HEK293T (cell line): ENCODE results near the gene GNA12.

Experiments
- CTCF ChIA-PET: fragments of 350-600 bp; formaldehyde crosslinking; extraction: SDS; loops from one replicate; lab custom pipeline; 2021; ENCODE audit warnings: antibody characterized with exemption, inconsistent platforms; lab: Yijun Ruan, JAX
- POLR2A ChIA-PET: fragments of 350-600 bp; formaldehyde crosslinking; extraction: SDS; loops from one replicate; lab custom pipeline; 2020; ENCODE audit warnings: antibody characterized with exemption, inconsistent platforms; lab: Yijun Ruan, JAX
- DNase-seq: peaks from one replicate; pipeline ENCODE4 v3.0.0; 2012; ENCODE audit warnings: mixed read lengths; ENCODE audit errors: extremely low spot score
- ARNT ChIP-seq: fragments of 450-650 bp; IDR thresholded peaks from 2 replicates; pipeline ENCODE4 v1.6.1; 2017; ENCODE audit warnings: mild to moderate bottlenecking
- BHLHE40 ChIP-seq: fragments of 450-650 bp; IDR thresholded peaks from 2 replicates; pipeline ENCODE4 v1.6.1; 2016; ENCODE audit warnings: mild to moderate bottlenecking, moderate library complexity, borderline replicate concordance
- CTBP1 ChIP-seq: fragments of 450-650 bp; IDR thresholded peaks from 2 replicates; pipeline ENCODE4 v1.6.1; 2016; ENCODE audit warnings: borderline replicate concordance
- ELF4 ChIP-seq: fragments of 450-650 bp; IDR thresholded peaks from 2 replicates; pipeline ENCODE4 v1.6.1; 2017; ENCODE audit warnings: antibody characterized with exemption
- FOXA1 ChIP-seq: fragments of 450-650 bp; IDR thresholded peaks from 2 replicates; pipeline ENCODE4 v1.6.1; 2016; ENCODE audit warnings: mild to moderate bottlenecking
- FOXK2 ChIP-seq: fragments of 450-650 bp; IDR thresholded peaks from 2 replicates; pipeline ENCODE4 v1.6.1; 2016; ENCODE audit warnings: mild to moderate bottlenecking
- FOXM1 ChIP-seq: fragments of 450-650 bp; IDR thresholded peaks from 2 replicates; pipeline ENCODE4 v1.6.1; 2017; ENCODE audit warnings: mild to moderate bottlenecking, borderline replicate concordance
- HDGF ChIP-seq: fragments of 450-650 bp; IDR thresholded peaks from 2 replicates; pipeline ENCODE4 v1.6.1; 2017; ENCODE audit warnings: antibody characterized with exemption, borderline replicate concordance
- L3MBTL2 ChIP-seq: fragments of 450-650 bp; conservative IDR thresholded peaks from 2 replicates; pipeline ENCODE4 v1.6.1; 2016; ENCODE audit warnings: mild to moderate bottlenecking
- LEF1 ChIP-seq: fragments of 450-650 bp; IDR thresholded peaks from 2 replicates; pipeline ENCODE4 v1.6.1; 2017; ENCODE audit warnings: mild to moderate bottlenecking, borderline replicate concordance
- NFRKB ChIP-seq: fragments of 450-650 bp; IDR thresholded peaks from 2 replicates; pipeline ENCODE4 v1.6.1; 2016; ENCODE audit warnings: mild to moderate bottlenecking, moderate library complexity
- SP1 ChIP-seq: fragments of 450-650 bp; IDR thresholded peaks from 2 replicates; pipeline ENCODE4 v1.6.1; 2017
- SUZ12 ChIP-seq: fragments of 450-650 bp; IDR thresholded peaks from 2 replicates; pipeline ENCODE4 v1.6.1; 2016; ENCODE audit warnings: mild to moderate bottlenecking
- TARDBP ChIP-seq: fragments of 450-650 bp; IDR thresholded peaks from 2 replicates; pipeline ENCODE4 v1.6.1; 2016
- ZNF384 ChIP-seq: fragments of 450-650 bp; IDR thresholded peaks from 2 replicates; pipeline ENCODE4 v1.6.1; 2016
- TF ChIP-seq, protein P1 (sequence below): fragments of 450-650 bp; IDR thresholded peaks from 2 replicates; pipeline ENCODE4 v1.6.1; 2016

Gene GNA12

DNA sequence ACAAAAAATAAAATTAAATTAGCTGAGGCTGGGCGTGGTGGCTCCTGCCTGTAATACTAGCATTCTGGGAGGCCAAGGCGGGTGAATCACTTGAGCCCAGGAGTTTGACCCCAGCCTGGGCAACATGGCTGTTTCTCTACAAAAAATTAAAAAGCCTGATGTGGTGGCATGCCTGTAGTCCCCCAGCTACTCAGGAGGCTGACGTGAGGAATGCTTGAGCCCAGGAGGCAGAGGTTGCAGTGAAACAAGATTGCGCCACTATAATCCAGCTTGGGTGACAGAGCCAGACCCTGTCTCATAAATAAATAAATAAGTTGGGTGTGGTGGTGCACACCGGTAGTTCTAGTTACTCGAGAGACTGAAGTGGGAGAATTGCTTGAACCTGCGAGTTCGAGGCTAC, 65.1 kb downstream of the GNA12 start:
- ChIA-PET POLR2A (no interaction called here), CTCF (interaction anchor here (0.9 kb wide), 1 partner anchor 62 kb away, joined by 3 read pairs; no protein-coding TSS in a partner anchor)
- no peak for DNase-seq
- no peak for TF ChIP-seq ARNT
- no peak for TF ChIP-seq SUZ12
- no peak for TF ChIP-seq FOXK2
- no peak for TF ChIP-seq SP1
- TF ChIP-seq, protein P1, sequence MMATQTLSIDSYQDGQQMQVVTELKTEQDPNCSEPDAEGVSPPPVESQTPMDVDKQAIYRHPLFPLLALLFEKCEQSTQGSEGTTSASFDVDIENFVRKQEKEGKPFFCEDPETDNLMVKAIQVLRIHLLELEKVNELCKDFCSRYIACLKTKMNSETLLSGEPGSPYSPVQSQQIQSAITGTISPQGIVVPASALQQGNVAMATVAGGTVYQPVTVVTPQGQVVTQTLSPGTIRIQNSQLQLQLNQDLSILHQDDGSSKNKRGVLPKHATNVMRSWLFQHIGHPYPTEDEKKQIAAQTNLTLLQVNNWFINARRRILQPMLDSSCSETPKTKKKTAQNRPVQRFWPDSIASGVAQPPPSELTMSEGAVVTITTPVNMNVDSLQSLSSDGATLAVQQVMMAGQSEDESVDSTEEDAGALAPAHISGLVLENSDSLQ: no peak

- ChIA-PET POLR2A (no interaction called here), CTCF (interaction anchor here (0.9 kb wide), 1 partner anchor 63 kb away, joined by 3 read pairs; no protein-coding TSS in a partner anchor)
- no peak for DNase-seq
- no peak for TF ChIP-seq FOXK2
- TF ChIP-seq HDGF: no peak
- TF ChIP-seq BHLHE40: no peak
- TF ChIP-seq ZNF384: no peak
- no peak for TF ChIP-seq NFRKB
Observed at GRCh38 chr7:2777898-2778535, 66.1 kb downstream of the GNA12 start.

DNA sequence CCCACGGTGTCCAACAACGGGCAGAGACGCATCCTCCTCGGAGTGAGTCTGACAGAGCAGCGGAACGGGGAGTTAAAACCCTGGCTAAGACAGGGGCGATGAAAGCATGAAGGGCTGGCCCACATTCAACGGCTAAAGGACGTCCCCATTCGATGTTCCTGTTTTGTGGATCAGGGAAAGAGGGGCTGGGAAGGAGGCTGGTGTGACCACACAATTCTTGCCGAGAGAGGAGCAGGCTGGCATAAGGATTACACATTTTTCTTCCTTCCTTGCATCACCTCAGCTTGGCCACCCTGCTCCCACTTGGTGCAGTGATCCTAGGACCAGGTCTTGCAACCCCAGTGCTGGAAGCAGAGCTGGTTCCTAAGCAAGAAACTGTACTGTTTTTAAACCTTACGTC, 67.7 kb downstream of the GNA12 start:
- ChIA-PET POLR2A (interaction anchor here (1.0 kb wide), 1 partner anchor 18 kb away, joined by 3 read pairs; no protein-coding TSS in a partner anchor), CTCF (no interaction called here)
- DNase-seq: no peak
- TF ChIP-seq NFRKB: no peak
- no peak for TF ChIP-seq BHLHE40
- no peak for TF ChIP-seq FOXK2
- no peak for TF ChIP-seq TARDBP
- TF ChIP-seq ARNT: no peak
- TF ChIP-seq LEF1: no peak
- TF ChIP-seq CTBP1: no peak
- TF ChIP-seq HDGF: no peak
- no peak for TF ChIP-seq L3MBTL2
- TF ChIP-seq FOXM1: no peak
- no peak for TF ChIP-seq ELF4
- TF ChIP-seq SP1: no peak
- TF ChIP-seq, protein P1: no peak
- no peak for TF ChIP-seq SUZ12

DNA sequence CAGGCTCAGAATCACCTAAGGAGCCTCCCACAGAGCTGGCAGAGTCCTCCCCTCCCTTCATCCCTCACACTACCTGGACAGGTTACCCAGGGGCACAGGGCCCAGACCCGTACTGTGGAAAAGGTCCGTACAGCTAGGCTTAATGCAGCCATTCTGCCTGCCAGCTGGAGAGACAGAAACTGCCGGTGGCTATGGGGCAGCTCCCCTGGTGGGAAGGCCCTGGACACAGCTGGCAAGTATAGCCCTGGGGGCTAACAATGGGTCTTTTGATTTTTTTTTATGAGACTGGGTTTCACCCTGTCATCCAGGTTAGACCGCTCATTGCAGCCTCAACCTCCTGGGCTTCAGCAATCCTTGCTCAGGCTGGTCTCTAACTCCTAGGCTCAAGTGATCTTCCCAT, 68.3 kb downstream of the GNA12 start:
- TF ChIP-seq L3MBTL2: no peak
- TF ChIP-seq NFRKB: no peak
- no peak for TF ChIP-seq CTBP1
- no peak for TF ChIP-seq ELF4
- no peak for TF ChIP-seq FOXA1
- no peak for TF ChIP-seq BHLHE40
- TF ChIP-seq, protein P1: no peak
- TF ChIP-seq ARNT: no peak
- TF ChIP-seq LEF1: no peak
- no peak for TF ChIP-seq FOXK2
- TF ChIP-seq TARDBP: no peak
- no peak for TF ChIP-seq HDGF
- no peak for TF ChIP-seq SP1
- no peak for TF ChIP-seq SUZ12
- no peak for TF ChIP-seq ZNF384
- TF ChIP-seq FOXM1: no peak
- ChIA-PET CTCF (no interaction called here), POLR2A (interaction anchor here (1.0 kb wide), 1 partner anchor 18 kb away, joined by 3 read pairs; no protein-coding TSS in a partner anchor)
- DNase-seq: no peak

DNA sequence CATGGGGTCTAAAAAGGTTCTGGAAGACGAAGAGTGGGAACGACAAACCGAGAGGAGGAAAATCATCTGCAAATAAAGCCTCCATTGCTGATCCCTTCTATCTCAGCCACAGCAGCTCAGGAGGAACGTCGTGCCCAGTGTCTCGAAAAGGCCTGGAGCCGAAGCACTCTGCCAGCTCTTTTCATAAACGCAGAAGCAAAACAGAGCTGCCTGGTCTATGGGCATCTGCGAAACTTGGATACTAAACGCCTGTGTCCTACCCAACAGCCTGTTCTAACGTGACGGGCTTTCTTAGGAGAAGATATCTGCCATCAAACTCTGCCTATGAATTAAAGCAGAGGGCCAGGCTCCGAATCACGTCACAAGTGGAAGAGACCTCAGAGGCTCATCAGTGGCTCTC, 68.7 kb downstream of the GNA12 start:
- ChIA-PET CTCF (no interaction called here), POLR2A (interaction anchor here (1.0 kb wide), 1 partner anchor 17 kb away, joined by 3 read pairs; no protein-coding TSS in a partner anchor)
- TF ChIP-seq SUZ12: no peak
- TF ChIP-seq, protein P1: no peak
- TF ChIP-seq FOXM1: no peak
- TF ChIP-seq FOXK2: no peak
- no peak for TF ChIP-seq ARNT
- no peak for TF ChIP-seq SP1
- no peak for TF ChIP-seq L3MBTL2
- TF ChIP-seq FOXA1: no peak
- no peak for TF ChIP-seq NFRKB
- TF ChIP-seq TARDBP: no peak
- TF ChIP-seq CTBP1: no peak
- no peak for TF ChIP-seq ZNF384
- DNase-seq: no peak

- CTCF ChIA-PET: interaction anchor here (0.6 kb wide), 1 partner anchor 24 kb away, joined by 3 read pairs; no protein-coding TSS in a partner anchor
- DNase-seq: no peak
- POLR2A ChIA-PET: no interaction called here
- no peak for TF ChIP-seq SUZ12
- TF ChIP-seq LEF1: no peak
- TF ChIP-seq BHLHE40: no peak
- no peak for TF ChIP-seq L3MBTL2
- TF ChIP-seq, protein P1: no peak
- no peak for TF ChIP-seq ARNT
- TF ChIP-seq ZNF384: no peak
- TF ChIP-seq FOXK2: no peak
Observed at GRCh38 chr7:2774935-2775334, 69.2 kb downstream of the GNA12 start.
